IMR-90 (cell line): ENCODE measurements around the gene ADD2. TPM values are rescaled to one million over a fixed set of nuclear protein-coding genes. Genes with fewer than 3 reads are reported as not detected.

Experiments used
- ATAC-seq: fragments of 200-7000 bp; cut with Tn5 transposase; 2 replicates; pipeline ENCODE4 v1.9.1; 2020; ENCODE audit warnings: low read depth, mild to moderate bottlenecking, moderate library complexity
- BruUV-seq: library from RNA; stranded (reverse); fragments of 400-500 nt; replicated peaks from 2 replicates; lab custom pipeline; 2021; lab: Mats Ljungman, UMichigan
- CTCF ChIA-PET: fragments of 300-600 bp; formaldehyde crosslinking; extraction: SDS; loops from one replicate; lab custom pipeline; 2021; ENCODE audit warnings: antibody characterized with exemption; lab: Yijun Ruan, JAX
- POLR2A ChIA-PET: fragments of 300-600 bp; sonication (Branson Sonifier 250); formaldehyde crosslinking; loops from one replicate; lab custom pipeline; 2022; ENCODE audit warnings: antibody characterized with exemption; ENCODE audit not compliant: unreplicated experiment; lab: Charles Lee
- DNase-seq: peaks from one replicate; pipeline ENCODE4 v3.0.0; 2013
- H2AFZ ChIP-seq: replicated peaks from 2 replicates; pipeline ENCODE3; 2013; ENCODE audit warnings: low read length, mild to moderate bottlenecking; ENCODE audit not compliant: poor library complexity
- H2AK5ac ChIP-seq: 2 replicates; pipeline ENCODE4 v1.6.1; 2013; ENCODE audit warnings: low read depth, low read length, inconsistent platforms
- H2AK9ac ChIP-seq: replicated peaks from 2 replicates; pipeline ENCODE3; 2013; ENCODE audit warnings: mild to moderate bottlenecking, low read depth, low read length, moderate library complexity; ENCODE audit not compliant: poor library complexity
- H2BK120ac ChIP-seq: 2 replicates; pipeline ENCODE4 v1.6.1; 2013; ENCODE audit warnings: low read depth, low read length, inconsistent platforms
- H2BK15ac ChIP-seq: 3 replicates; pipeline ENCODE4 v1.6.1; 2013; ENCODE audit warnings: low read depth, low read length, inconsistent platforms
- H2BK20ac ChIP-seq: 2 replicates; pipeline ENCODE4 v1.6.1; 2013; ENCODE audit warnings: low read depth, mild to moderate bottlenecking, inconsistent platforms, low read length, moderate library complexity
- H2BK5ac ChIP-seq: 2 replicates; pipeline ENCODE4 v1.6.1; 2013; ENCODE audit warnings: mild to moderate bottlenecking, low read depth, low read length, inconsistent platforms; ENCODE audit not compliant: poor library complexity, severe bottlenecking
- H3K14ac ChIP-seq: replicated peaks from 2 replicates; pipeline ENCODE4 v1.6.1; 2013; ENCODE audit warnings: low read depth, low read length, inconsistent platforms
- H3K18ac ChIP-seq: 2 replicates; pipeline ENCODE4 v1.6.1; 2013; ENCODE audit warnings: low read depth, low read length, control low read depth
- H3K23ac ChIP-seq: 2 replicates; pipeline ENCODE4 v1.6.1; 2013; ENCODE audit warnings: low read depth, low read length, inconsistent platforms
- H3K27ac ChIP-seq: 2 replicates; pipeline ENCODE4 v1.5.1; 2013; ENCODE audit warnings: mild to moderate bottlenecking, control low read depth, low read length; ENCODE audit not compliant: insufficient read depth
- H3K27me3 ChIP-seq: 2 replicates; pipeline ENCODE4 v1.6.1; 2013; ENCODE audit warnings: low read length; ENCODE audit not compliant: control insufficient read depth, insufficient read depth
- H3K36me3 ChIP-seq: 2 replicates; pipeline ENCODE4 v1.6.1; 2013; ENCODE audit warnings: low read length, mixed read lengths; ENCODE audit not compliant: control insufficient read depth, insufficient read depth
- H3K4ac ChIP-seq: 2 replicates; pipeline ENCODE4 v1.6.1; 2013; ENCODE audit warnings: low read depth, low read length, inconsistent platforms
- H3K4me1 ChIP-seq: 2 replicates; pipeline ENCODE4 v1.6.1; 2013; ENCODE audit warnings: low read length, mixed read lengths; ENCODE audit not compliant: control insufficient read depth, insufficient read depth
- H3K4me2 ChIP-seq: 2 replicates; pipeline ENCODE4 v1.6.1; 2013; ENCODE audit warnings: low read depth, mild to moderate bottlenecking, control low read depth, low read length, moderate library complexity
- H3K4me3 ChIP-seq: 2 replicates; pipeline ENCODE4 v1.5.1; 2013; ENCODE audit warnings: low read depth, mild to moderate bottlenecking, control low read depth, low read length, moderate library complexity; ENCODE audit not compliant: insufficient read depth
- H3K56ac ChIP-seq: 2 replicates; pipeline ENCODE4 v1.6.1; 2013; ENCODE audit warnings: low read length, inconsistent platforms; ENCODE audit not compliant: insufficient read depth; ENCODE audit errors: extremely low read depth
- H3K79me1 ChIP-seq, 2 experiments: 2 replicates each; pipeline ENCODE4 v1.6.1; 2013; ENCODE audit warnings: low read length in 2 of 2, inconsistent platforms in 1 of 2, low read depth in 1 of 2
- H3K9ac ChIP-seq: 2 replicates; pipeline ENCODE4 v1.6.1; 2013; ENCODE audit warnings: low read depth, low read length, control low read depth
- H3K9me1 ChIP-seq: 2 replicates; pipeline ENCODE4 v1.6.1; 2013; ENCODE audit warnings: low read length, inconsistent platforms; ENCODE audit not compliant: insufficient read depth
- H3K9me3 ChIP-seq: 2 replicates; pipeline ENCODE4 v1.6.1; 2013; ENCODE audit warnings: low read length; ENCODE audit not compliant: control insufficient read depth, insufficient read depth
- H4K20me1 ChIP-seq: 2 replicates; pipeline ENCODE4 v1.6.1; 2013; ENCODE audit warnings: low read length, inconsistent platforms; ENCODE audit not compliant: insufficient read depth
- H4K5ac ChIP-seq: 2 replicates; pipeline ENCODE4 v1.6.1; 2013; ENCODE audit warnings: mild to moderate bottlenecking, low read depth, low read length, control low read depth
- H4K8ac ChIP-seq, 2 experiments: 2 replicates each; pipeline ENCODE4 v1.6.1; 2013; ENCODE audit warnings: low read depth in 2 of 2, low read length in 2 of 2, control low read depth in 1 of 2, inconsistent platforms in 1 of 2
- H4K91ac ChIP-seq: 2 replicates; pipeline ENCODE4 v1.6.1; 2013; ENCODE audit warnings: low read depth, low read length, inconsistent platforms; ENCODE audit not compliant: insufficient read depth
- BHLHE40 ChIP-seq: fragments of 150-350 bp; IDR thresholded peaks from 2 replicates; pipeline ENCODE4 v1.6.1; 2016; ENCODE audit warnings: mild to moderate bottlenecking, low read depth, low read length
- MAFK ChIP-seq: IDR thresholded peaks from 2 replicates; pipeline ENCODE4 v1.6.1; 2012; ENCODE audit warnings: low read depth, low read length, improper control_type of control experiment
- MAZ ChIP-seq: IDR thresholded peaks from 2 replicates; pipeline ENCODE4 v1.6.1; 2012; ENCODE audit warnings: low read depth, mild to moderate bottlenecking, low read length, improper control_type of control experiment, moderate library complexity, borderline replicate concordance
- POLR2A ChIP-seq: IDR thresholded peaks from 2 replicates; pipeline ENCODE4 v1.6.1; 2012; ENCODE audit warnings: mild to moderate bottlenecking, low read depth, low read length
- RAD21 ChIP-seq: IDR thresholded peaks from 2 replicates; pipeline ENCODE4 v1.6.1; 2012; ENCODE audit warnings: low read length, improper control_type of control experiment
- RFX5 ChIP-seq: IDR thresholded peaks from 2 replicates; pipeline ENCODE4 v1.8.0; 2012; ENCODE audit warnings: low read depth, mild to moderate bottlenecking, low read length, moderate library complexity
- WGBS, 2 experiments: methylation state at CpG; one replicate each; pipeline versions ENCODE4 v1.1.5 to v1.1.7; 2013; ENCODE audit warnings: missing lambda C conversion rate in 2 of 2; ENCODE audit not compliant: insufficient read length in 1 of 2; ENCODE audit errors: extremely low coverage in 2 of 2; 5-methylcytosine and 5-hydroxymethylcytosine counted together
- dilution Hi-C: fragments of 300-500 bp; cut with HindIII; formaldehyde crosslinking; loops from one replicate; pipeline ENCODE4 v1.14.3; 2018; ENCODE audit warnings: low sequenced_read_pairs; ENCODE audit not compliant: unreplicated experiment
- in situ Hi-C: fragments of 300-500 bp; cut with MboI; formaldehyde crosslinking; loops from 3 replicates; pipeline ENCODE4 v1.14.3; 2019; ENCODE audit warnings: low sequenced_read_pairs, inconsistent platforms, mixed read lengths
- intact Hi-C: fragments of 100-400 bp; cut with micrococcal nuclease; formaldehyde crosslinking; loops from 2 replicates; pipeline ENCODE4 v1.10.0; 2022
- polyA plus RNA-seq, 3 experiments: library from polyadenylated mRNA; depleted of rRNA; stranded (reverse); fragments of >200 nt; gene quantifications; 2 replicates each; pipeline ENCODE4 v1.2.3, GENCODE V29; 2012; ENCODE audit warnings: low replicate concordance in 1 of 3
- total RNA-seq: library from RNA; depleted of rRNA; stranded (reverse); fragments of >200 nt; gene quantifications from 2 replicates; pipeline ENCODE4 v1.2.3, GENCODE V29; 2012

The ADD2 gene
- total and polyA plus RNA-seq, 2 of the 4 experiments (the other 2 are of a cell fraction) = not detected

GRCh38 chr2:70723286-70723885 is 44.6 kb downstream of the ADD2 start:
- no peak overlapping the region for H4K91ac ChIP-seq
- POLR2A ChIA-PET = no interaction called here
- H3K18ac ChIP-seq = no peak overlapping the region
- H3K4ac ChIP-seq = no peak overlapping the region
- TF ChIP-seq RFX5 (no peak), POLR2A (no peak), MAFK (no peak), MAZ (no peak), RAD21 (no peak), BHLHE40 (no peak)
- no peaks in the 10 kb centered on the region for H3K79me1 ChIP-seq
- no peaks in the 10 kb centered on the region for H3K36me3 ChIP-seq
- intact Hi-C loops = no loop called here
- 14% methylated on average over 1 of the region's 5 CpGs; no CpG with 5 or more reads in 1 of the 2 experiments for WGBS, 2 experiments
- no peak overlapping the region for H2AK9ac ChIP-seq
- no peak overlapping the region for H2AK5ac ChIP-seq
- no peak overlapping the region for H4K8ac ChIP-seq
- H2BK15ac ChIP-seq = no peak overlapping the region
- H3K23ac ChIP-seq = no peak overlapping the region
- H2AFZ ChIP-seq = no peak overlapping the region
- dilution Hi-C loops = no loop called here
- DNase-seq = no peak
- no peak overlapping the region for H3K27ac ChIP-seq
- no peak overlapping the region for H2BK5ac ChIP-seq
- no peaks in the 10 kb centered on the region for H4K20me1 ChIP-seq
- CTCF ChIA-PET = no interaction called here
- BruUV-seq = no TSS peak
- H3K9me1 ChIP-seq = no peaks in the 10 kb centered on the region
- no peaks in the 10 kb centered on the region for H3K27me3 ChIP-seq
- no peak overlapping the region for H3K56ac ChIP-seq
- no peaks in the 10 kb centered on the region for H3K4me1 ChIP-seq
- H3K9ac ChIP-seq = no peak overlapping the region
- in situ Hi-C loops = no loop called here
- no peak for ATAC-seq
- no peak overlapping the region for H3K4me2 ChIP-seq
- no peak overlapping the region for H3K14ac ChIP-seq
- no peak overlapping the region for H4K5ac ChIP-seq
- H3K9me3 ChIP-seq = no peaks in the 10 kb centered on the region
- no peak overlapping the region for H2BK20ac ChIP-seq
- no peak overlapping the region for H2BK120ac ChIP-seq
- no peak overlapping the region for H3K4me3 ChIP-seq
